Epithelial cell of prostate (primary cell): Measurements from ENCODE around the gene FAM9A.
"Not testable (repeated sequence)": the region's sequence is repeated elsewhere in the genome, so short reads cannot be mapped to it uniquely, and the experiment has no call there.

Experiments used
- DNase-seq: peaks from one replicate; pipeline ENCODE4 v3.0.0-alpha.2; 2011; ENCODE audit warnings: low read depth, low spot score
- H3K27ac ChIP-seq: fragments of 450-650 bp; 2 replicates; pipeline ENCODE4 v1.5.1; 2017; ENCODE audit warnings: mild to moderate bottlenecking

The FAM9A gene

GRCh38 chrX:8805974-8806373 is 4.8 kb upstream of the FAM9A start:
- no peak for DNase-seq

DNA sequence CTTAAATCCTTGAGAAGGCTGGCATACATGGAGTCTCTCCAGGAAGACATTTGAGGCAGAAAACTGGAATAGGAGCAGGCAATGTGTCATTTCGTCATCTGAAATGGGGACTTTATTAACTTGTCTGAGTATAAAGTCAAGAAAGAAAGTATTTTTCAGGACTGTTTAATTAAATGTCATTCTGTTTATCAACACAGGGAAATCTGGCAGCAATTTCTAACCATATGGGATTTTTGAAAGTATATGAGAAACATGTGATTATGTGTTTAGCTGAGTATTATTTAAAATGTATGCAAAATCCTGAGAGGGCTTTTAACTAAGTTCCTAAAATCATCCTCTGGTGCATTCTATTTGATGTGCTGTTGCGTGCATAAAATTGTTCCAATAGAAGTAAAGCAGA is 3.9 kb upstream of the FAM9A start:
- no peak overlapping the region for H3K27ac ChIP-seq
- no peak for DNase-seq

More at GRCh38 chrX:8805974-8806373, 4.8 kb upstream of the FAM9A start:
- H3K27ac ChIP-seq, result no peak overlapping the region

GRCh38 chrX:8803326-8803725 is 2.1 kb upstream of the FAM9A start:
- DNase-seq, result no peak
- H3K27ac ChIP-seq, result no peak overlapping the region

DNA sequence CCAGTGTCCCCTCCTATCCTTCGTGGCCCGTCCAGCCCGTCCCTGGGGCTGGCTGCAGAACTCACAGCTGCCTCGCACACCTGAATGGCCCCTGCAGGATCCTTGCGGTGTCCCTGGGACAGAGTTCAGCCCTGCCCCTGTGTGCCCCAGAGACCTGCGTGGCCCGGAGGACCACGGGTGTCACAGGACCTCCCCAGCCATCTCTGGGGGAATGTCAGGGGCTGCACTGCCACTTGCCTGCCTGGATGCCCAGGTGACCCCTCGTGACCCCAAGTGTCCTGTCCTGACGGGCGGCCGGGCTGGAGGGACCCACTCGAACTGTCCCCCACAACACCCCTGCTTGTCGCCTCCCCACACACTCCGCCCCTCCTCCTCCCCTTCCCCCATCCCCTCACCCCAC is 832 bp downstream of the FAM9A start:
- DNase-seq, H3K27ac ChIP-seq: not testable (repeated sequence)

DNA sequence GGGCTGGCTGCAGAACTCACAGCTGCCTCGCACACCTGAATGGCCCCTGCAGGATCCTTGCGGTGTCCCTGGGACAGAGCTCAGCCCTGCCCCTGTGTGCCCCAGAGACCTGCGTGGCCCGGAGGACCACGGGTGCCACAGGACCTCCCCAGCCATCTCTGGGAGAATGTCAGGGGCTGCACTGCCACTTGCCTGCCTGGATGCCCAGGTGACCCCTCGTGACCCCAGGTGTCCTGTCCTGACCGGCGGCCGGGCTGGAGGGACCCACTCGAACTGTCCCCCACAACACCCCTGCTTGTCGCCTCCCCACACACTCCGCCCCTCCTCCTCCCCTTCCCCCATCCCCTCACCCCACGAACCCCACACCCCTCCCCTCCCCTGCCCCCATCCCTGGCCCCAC is 1.9 kb downstream of the FAM9A start:
- not testable (repeated sequence) for DNase-seq, H3K27ac ChIP-seq

GRCh38 chrX:8798702-8799101 is 2.5 kb downstream of the FAM9A start:
- not testable (repeated sequence) for H3K27ac ChIP-seq, DNase-seq

GRCh38 chrX:8787119-8787518 is 14.1 kb downstream of the FAM9A start:
- not testable (repeated sequence) for H3K27ac ChIP-seq, DNase-seq

- DNase-seq, result no peak
- H3K27ac ChIP-seq, result no peak overlapping the region
These were observed 17.0 kb downstream of the FAM9A start for GRCh38 chrX:8784162-8784561.

DNA sequence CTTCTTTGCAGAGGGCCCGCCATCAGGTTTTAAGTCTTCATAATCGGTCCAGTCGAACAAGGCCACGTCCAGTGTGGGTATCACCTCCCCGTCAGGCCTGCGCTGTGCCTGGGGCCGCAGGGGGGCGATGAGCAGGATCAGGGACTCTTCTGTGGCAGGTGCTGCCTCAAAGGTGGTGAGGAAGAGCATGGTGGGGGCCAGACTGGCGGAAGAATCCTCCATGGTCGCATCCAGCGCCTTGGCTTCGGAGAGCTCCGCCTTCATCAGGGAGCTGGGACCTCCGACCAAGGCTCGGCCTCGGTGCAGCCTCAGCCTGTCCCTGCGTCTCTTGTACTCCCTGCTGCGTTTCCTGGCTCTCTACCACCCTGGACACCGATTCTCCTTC is 17.5 kb downstream of the FAM9A start:
- no peak overlapping the region for H3K27ac ChIP-seq
- no peak for DNase-seq

DNA sequence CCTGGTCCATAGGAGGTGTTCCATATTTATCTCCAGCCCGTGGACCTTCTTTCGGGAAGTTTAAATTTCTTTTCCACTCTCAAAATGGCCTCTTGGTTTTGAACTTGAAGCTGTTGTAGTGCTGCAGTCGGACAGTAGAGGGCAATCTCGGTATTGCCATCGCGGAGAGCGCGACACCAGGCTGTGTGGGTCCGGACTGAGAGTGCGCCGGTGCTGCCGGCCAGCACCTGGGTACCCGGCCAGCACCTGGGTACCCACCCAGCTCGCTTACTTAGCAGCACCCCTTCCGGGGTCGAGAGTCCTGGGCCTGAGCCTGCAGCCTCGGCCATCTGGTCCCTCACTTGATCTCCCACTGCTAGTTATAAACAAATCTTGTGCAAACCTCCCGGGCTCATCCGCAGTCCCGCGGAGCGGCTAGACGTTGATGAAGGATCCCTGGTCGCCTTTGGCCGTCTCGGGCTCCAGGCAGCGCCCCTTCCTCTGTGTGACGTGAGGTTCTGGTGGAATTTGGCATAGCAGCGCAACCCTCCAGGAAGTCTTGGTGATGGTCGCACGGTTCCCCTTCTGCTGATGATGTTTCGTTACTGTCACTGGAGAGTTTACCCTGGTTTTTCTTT is 18.0 kb downstream of the FAM9A start:
- no peak overlapping the region for H3K27ac ChIP-seq
- DNase-seq, result no peak

DNA sequence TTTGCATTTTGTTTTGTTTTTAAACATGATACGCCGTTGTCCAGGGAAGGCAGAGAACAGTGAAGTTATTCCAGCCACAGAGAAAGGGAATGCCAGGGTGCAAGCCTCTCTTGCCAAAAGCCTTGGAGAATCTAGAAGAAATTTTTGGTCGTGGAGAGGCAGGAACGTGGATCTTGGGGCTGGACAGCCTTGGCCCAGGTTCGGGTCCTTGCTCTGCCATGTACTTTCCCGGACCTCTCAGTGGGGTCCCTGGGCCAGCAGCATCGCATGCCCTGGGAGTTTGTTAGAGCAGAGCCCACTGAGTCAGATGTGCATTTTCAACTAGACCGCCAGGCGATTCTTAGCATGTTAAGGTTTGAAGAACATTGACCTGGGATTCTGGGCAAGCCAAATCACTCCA is 18.6 kb downstream of the FAM9A start:
- H3K27ac ChIP-seq, result no peak overlapping the region
- DNase-seq, result no peak

GRCh38 chrX:8781921-8782320 is 19.3 kb downstream of the FAM9A start:
- H3K27ac ChIP-seq, result not testable (repeated sequence)

DNA sequence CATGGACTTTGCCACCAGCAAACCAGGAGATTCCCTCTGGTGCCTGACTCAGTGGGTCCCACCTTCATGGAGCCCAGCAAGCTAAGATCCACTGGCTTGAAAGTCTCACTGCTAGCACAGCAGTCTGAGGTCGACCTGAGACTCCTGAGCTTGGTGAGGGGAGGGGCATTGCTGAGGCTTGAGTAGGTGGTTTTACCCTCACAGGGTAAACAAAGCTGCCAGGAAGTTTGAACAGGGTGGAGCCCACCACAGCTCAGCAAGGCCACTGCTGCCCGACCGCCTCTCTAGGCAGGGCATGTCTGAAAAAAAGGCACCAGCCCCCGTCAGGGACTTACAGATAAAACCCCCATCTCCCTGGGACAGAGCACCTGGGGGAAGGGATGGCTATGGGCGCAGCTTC is 28.1 kb downstream of the FAM9A start:
- DNase-seq, result no peak
- H3K27ac ChIP-seq, result no peak overlapping the region

More at GRCh38 chrX:8781921-8782320, 19.3 kb downstream of the FAM9A start:
- not testable (repeated sequence) for DNase-seq

DNA sequence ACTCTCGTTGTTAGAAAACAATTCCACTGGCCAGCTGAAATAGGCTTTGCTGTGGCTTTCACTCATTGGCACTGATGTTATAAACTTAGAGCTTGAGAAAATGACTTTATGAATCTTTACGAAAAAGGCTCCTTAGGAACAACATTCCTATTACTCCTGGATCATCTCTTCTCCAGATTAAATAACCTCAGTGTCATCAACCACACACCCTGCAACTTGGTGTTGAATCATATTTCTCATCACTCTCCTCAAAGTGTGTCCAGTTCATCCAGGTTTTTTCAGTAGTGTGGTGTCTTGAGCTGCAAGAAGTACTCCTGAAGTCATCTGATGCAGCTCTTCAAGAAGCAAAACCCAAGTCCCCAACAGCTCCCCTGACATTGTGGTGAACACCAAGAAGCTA is 41.2 kb downstream of the FAM9A start:
- no peak for DNase-seq

DNA sequence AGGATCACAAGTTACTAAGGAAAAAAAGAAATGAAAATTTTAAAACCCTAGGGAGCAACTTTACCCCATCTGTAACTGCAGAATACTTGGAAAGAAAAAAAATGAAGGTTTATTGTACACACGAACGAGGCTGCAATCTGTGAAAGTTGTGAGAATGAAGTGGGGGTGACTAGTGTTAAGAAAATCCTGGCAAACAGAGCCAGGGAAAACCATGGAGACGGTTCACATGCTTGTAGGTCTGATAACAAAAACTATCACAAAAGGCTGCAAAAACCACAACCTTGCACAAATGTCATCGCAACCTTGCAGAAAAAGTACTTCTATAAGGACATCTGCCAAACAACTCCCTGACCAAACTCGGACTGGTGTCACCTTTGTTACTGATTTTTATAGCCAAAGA is 42.5 kb downstream of the FAM9A start:
- DNase-seq, result not testable (repeated sequence)
- peak overlapping the region; percentile 64 for H3K27ac ChIP-seq

More for the DNA sequence above, 41.2 kb downstream of the FAM9A start:
- no peak overlapping the region for H3K27ac ChIP-seq

DNA sequence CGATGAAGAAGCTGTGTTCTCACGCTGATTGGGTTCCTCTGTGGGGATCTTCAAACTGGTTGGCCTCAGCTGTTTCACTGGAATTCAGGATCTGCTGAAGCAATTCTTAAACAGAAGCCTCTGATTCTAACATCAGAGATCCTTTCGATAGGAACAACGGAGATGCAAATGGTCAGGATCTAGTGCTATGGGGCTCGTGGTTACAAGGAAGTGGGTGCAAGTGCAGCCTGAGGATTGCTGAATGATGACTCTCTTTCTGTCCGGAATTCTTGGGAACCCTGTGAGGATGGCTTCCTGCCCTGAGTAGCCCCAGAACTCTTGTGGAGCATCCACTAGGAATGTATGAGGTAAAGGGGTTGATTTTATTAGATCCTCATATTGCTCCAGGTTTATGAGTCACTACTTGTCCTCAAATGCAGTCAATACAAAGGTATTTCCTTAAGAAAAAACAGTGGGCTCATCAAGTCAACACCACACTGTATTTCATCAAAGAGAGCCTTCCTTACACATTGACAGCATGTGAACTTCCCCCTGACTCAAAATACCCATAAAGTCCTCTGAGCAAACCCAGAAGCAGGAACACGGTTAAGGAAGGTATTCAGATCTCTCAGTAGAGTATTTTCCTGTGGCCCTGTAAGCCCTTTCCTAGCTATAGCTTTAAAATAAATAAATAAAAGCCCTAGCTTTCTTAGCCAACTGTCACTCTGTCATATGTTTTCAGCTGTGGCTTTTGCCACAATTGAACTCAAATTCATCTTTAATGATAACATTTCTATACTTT is 43.4 kb downstream of the FAM9A start:
- DNase-seq, result not testable (repeated sequence)
- H3K27ac ChIP-seq, result peak overlapping the region; percentile 64

DNA sequence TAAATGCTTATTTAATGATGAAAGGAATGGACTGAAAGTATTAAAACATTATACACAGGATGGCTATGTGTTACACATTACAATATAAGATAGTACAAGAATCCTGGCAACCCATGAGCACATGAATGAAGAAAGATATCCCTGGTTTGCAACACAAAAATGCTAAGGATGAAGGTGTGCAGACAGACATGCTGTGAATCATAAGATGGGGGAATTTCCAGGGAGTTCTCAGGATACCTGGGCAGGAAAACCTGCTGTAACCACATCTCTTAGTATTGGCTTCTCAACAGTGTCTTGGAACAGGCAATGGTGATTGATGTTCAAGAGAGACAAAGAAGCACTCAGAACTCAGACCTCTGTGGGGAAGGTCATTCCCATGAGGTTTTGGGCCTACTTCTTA is 45.4 kb downstream of the FAM9A start:
- no peak for DNase-seq
- H3K27ac ChIP-seq, result no peak overlapping the region

DNA sequence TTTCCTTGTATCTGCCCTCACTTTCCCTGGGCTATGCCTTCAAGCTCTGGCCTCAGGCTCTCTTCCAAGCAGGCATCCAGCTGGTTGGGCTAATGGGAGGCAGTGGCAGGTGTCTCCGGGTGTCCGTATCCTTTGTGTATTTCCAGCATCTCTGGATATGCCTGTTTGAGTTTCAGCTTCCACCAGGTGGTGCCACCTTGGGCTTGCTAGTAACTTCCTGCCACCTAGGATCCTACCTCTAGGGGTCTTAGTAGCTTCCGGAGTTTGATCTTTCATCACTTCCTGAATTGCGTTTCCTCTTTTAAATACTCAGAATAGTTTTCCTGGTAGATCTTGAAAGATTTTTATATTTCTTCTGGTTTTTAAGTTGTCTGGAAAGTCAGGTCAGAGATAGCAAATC is 46.1 kb downstream of the FAM9A start:
- no peak overlapping the region for H3K27ac ChIP-seq
- no peak for DNase-seq

DNA sequence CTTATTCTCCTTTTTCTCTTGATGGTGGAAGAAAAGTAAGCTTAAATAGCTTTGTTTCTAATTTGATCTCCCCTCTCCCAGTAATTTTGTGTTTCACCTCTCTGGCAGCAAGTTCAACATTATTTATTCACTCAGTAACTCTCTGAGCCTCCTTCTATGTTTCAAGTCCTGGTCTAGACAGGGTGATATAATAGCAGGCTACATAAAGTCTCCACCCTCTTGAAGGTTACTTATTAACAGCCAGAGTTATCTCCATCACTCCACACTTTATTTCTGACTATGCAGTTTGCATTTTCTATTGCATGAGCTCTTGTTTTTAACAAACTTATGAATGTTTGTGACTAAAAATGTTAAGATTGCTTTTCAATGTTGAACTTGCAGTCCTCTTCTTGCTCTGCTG is 51.5 kb downstream of the FAM9A start:
- DNase-seq, result no peak
- H3K27ac ChIP-seq, result no peak overlapping the region

- no peak overlapping the region for H3K27ac ChIP-seq
- no peak for DNase-seq
These were observed 52.3 kb downstream of the FAM9A start for GRCh38 chrX:8748855-8749254.

- DNase-seq, result no peak
These were observed 58.0 kb downstream of the FAM9A start for GRCh38 chrX:8743126-8743732.

More at GRCh38 chrX:8743126-8743732, 58.0 kb downstream of the FAM9A start:
- no peak overlapping the region for H3K27ac ChIP-seq
